OCI-LY7 (cell line): ENCODE results near the gene IGSF11. TPM values are rescaled to one million over a fixed set of nuclear protein-coding genes. Genes with fewer than 3 reads are reported as not detected.
"Not testable (repeated sequence)": the region's sequence is repeated elsewhere in the genome, so short reads cannot be mapped to it uniquely, and the experiment has no call there.

Experiments used
- BruUV-seq: library from RNA; stranded (reverse); fragments of 400-500 nt; replicated peaks from 2 replicates; lab custom pipeline; 2021; lab: Mats Ljungman, UMichigan
- CTCF ChIA-PET: fragments of 300-600 bp; sonication (Branson Sonifier 250); formaldehyde crosslinking; loops from one replicate; lab custom pipeline; 2022; ENCODE audit warnings: antibody characterized with exemption; ENCODE audit not compliant: unreplicated experiment; lab: Charles Lee
- POLR2A ChIA-PET: fragments of 300-600 bp; sonication (Branson Sonifier 250); formaldehyde crosslinking; loops from one replicate; lab custom pipeline; 2022; ENCODE audit warnings: antibody characterized with exemption; lab: Charles Lee
- DNase-seq: peaks from one replicate; pipeline ENCODE4 v3.0.0-alpha.2; 2015; ENCODE audit warnings: low spot score
- H2AFZ ChIP-seq: fragments of 200-600 bp; sonication (generic), shearing (Covaris generic); 2 replicates; pipeline ENCODE4 v1.6.1; 2014; ENCODE audit warnings: mild to moderate bottlenecking, antibody characterized with exemption, low read length, moderate library complexity
- H3K27ac ChIP-seq: fragments of 200-600 bp; sonication (generic); 2 replicates; pipeline ENCODE4 v1.5.1; 2014; ENCODE audit warnings: mixed run types, low read depth, mild to moderate bottlenecking, moderate library complexity, low read length, inconsistent platforms; ENCODE audit not compliant: poor library complexity, severe bottlenecking
- H3K36me3 ChIP-seq: fragments of 200-600 bp; sonication (generic); 2 replicates; pipeline ENCODE4 v1.6.1; 2014; ENCODE audit warnings: mild to moderate bottlenecking, antibody characterized with exemption, low read length, moderate library complexity, mixed read lengths; ENCODE audit not compliant: insufficient read depth
- H3K4me1 ChIP-seq: fragments of 200-600 bp; sonication (generic); 2 replicates; pipeline ENCODE4 v1.5.1; 2014; ENCODE audit warnings: mild to moderate bottlenecking, low read length; ENCODE audit not compliant: insufficient read depth, poor library complexity, severe bottlenecking
- H3K4me2 ChIP-seq: fragments of 200-600 bp; sonication (generic); 2 replicates; pipeline ENCODE4 v1.6.1; 2014; ENCODE audit warnings: mild to moderate bottlenecking, low read length
- H3K4me3 ChIP-seq: fragments of 200-600 bp; sonication (generic); 2 replicates; pipeline ENCODE4 v1.5.1; 2014; ENCODE audit warnings: mild to moderate bottlenecking, low read depth, low read length; ENCODE audit not compliant: poor library complexity, severe bottlenecking
- H3K79me2 ChIP-seq: fragments of 200-600 bp; sonication (generic); 2 replicates; pipeline ENCODE4 v1.6.1; 2016; ENCODE audit warnings: low read depth, mild to moderate bottlenecking, low read length, moderate library complexity, mixed read lengths; ENCODE audit not compliant: insufficient read depth
- H3K9me2 ChIP-seq: fragments of 200-600 bp; sonication (generic); 2 replicates; pipeline ENCODE4 v1.6.1; 2016; ENCODE audit warnings: mild to moderate bottlenecking, low read length, mixed read lengths; ENCODE audit not compliant: insufficient read depth
- H3K9me3 ChIP-seq: fragments of 200-600 bp; sonication (generic); 2 replicates; pipeline ENCODE4 v1.6.1; 2014; ENCODE audit warnings: mild to moderate bottlenecking, mixed run types, low read length, mixed read lengths
- H4K20me1 ChIP-seq: fragments of 200-600 bp; sonication (generic); 2 replicates; pipeline ENCODE4 v1.6.1; 2014; ENCODE audit warnings: mild to moderate bottlenecking, antibody characterized with exemption, low read length, moderate library complexity, mixed read lengths; ENCODE audit not compliant: insufficient read depth
- EZH2phosphoT487 ChIP-seq: fragments of 200-600 bp; sonication (generic); IDR thresholded peaks from 2 replicates; pipeline ENCODE4 v1.6.1; 2018; ENCODE audit warnings: low read depth, borderline replicate concordance, mild to moderate bottlenecking, mixed run types, antibody characterized with exemption, low read length, moderate library complexity, mixed read lengths
- intact Hi-C: fragments of 100-400 bp; cut with micrococcal nuclease; formaldehyde crosslinking; loops from one replicate; pipeline ENCODE4 v1.10.0; 2022; ENCODE audit not compliant: unreplicated experiment
- total RNA-seq, 2 experiments: library from RNA; depleted of rRNA in 1 of 2; stranded (reverse); fragments of >200 nt in 1 of 2; shearing (Covaris generic) in 1 of 2; gene quantifications; 2 replicates each; pipeline ENCODE4 v1.2.3, GENCODE V29; 2014 to 2022
- TF ChIP-seq, protein P1 (sequence below): fragments of 200-600 bp; sonication (generic); conservative IDR thresholded peaks from 2 replicates; pipeline ENCODE4 v1.5.1; 2014; ENCODE audit warnings: mild to moderate bottlenecking, antibody characterized with exemption, low read length, moderate library complexity, mixed read lengths

IGSF11 gene
- total RNA-seq, 2 experiments from 2014 or later, result not detected

DNA sequence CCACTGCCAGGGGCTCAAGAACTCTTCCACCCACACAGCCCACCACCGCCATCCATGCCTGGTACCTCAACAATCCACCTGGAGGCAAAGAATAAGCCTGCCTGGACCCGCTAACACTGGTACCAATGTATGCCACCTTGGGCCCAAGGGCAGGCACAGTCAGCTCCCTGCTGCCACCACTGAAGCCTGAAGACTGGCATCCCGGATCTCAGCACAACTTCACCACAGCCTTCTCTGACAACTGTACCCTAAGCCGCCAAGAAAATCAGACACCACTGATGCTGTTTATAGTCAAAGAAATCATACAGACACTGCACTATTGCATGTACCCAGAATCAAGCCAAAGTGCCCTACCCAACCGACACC lies 56.3 kb downstream of the IGSF11 start:
- TF ChIP-seq EZH2phosphoT487, result no peak
- TF ChIP-seq, protein P1, sequence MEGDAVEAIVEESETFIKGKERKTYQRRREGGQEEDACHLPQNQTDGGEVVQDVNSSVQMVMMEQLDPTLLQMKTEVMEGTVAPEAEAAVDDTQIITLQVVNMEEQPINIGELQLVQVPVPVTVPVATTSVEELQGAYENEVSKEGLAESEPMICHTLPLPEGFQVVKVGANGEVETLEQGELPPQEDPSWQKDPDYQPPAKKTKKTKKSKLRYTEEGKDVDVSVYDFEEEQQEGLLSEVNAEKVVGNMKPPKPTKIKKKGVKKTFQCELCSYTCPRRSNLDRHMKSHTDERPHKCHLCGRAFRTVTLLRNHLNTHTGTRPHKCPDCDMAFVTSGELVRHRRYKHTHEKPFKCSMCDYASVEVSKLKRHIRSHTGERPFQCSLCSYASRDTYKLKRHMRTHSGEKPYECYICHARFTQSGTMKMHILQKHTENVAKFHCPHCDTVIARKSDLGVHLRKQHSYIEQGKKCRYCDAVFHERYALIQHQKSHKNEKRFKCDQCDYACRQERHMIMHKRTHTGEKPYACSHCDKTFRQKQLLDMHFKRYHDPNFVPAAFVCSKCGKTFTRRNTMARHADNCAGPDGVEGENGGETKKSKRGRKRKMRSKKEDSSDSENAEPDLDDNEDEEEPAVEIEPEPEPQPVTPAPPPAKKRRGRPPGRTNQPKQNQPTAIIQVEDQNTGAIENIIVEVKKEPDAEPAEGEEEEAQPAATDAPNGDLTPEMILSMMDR, result no peak
- H2AFZ ChIP-seq, result no peak overlapping the region
- H4K20me1 ChIP-seq, result no peaks in the 10 kb centered on the region
- no peaks in the 10 kb centered on the region for H3K9me3 ChIP-seq
- no peaks in the 10 kb centered on the region for H3K36me3 ChIP-seq
- no peaks in the 10 kb centered on the region for H3K9me2 ChIP-seq
- CTCF ChIA-PET, result no interaction called here
- intact Hi-C loops, result no loop called here
- no peak overlapping the region for H3K4me2 ChIP-seq
- no peak overlapping the region for H3K4me3 ChIP-seq
- no peak for DNase-seq
- no peaks in the 10 kb centered on the region for H3K4me1 ChIP-seq
- POLR2A ChIA-PET, result no interaction called here
- H3K27ac ChIP-seq, result no peak overlapping the region
- BruUV-seq, result no TSS peak
- H3K79me2 ChIP-seq, result no peaks in the 10 kb centered on the region

DNA sequence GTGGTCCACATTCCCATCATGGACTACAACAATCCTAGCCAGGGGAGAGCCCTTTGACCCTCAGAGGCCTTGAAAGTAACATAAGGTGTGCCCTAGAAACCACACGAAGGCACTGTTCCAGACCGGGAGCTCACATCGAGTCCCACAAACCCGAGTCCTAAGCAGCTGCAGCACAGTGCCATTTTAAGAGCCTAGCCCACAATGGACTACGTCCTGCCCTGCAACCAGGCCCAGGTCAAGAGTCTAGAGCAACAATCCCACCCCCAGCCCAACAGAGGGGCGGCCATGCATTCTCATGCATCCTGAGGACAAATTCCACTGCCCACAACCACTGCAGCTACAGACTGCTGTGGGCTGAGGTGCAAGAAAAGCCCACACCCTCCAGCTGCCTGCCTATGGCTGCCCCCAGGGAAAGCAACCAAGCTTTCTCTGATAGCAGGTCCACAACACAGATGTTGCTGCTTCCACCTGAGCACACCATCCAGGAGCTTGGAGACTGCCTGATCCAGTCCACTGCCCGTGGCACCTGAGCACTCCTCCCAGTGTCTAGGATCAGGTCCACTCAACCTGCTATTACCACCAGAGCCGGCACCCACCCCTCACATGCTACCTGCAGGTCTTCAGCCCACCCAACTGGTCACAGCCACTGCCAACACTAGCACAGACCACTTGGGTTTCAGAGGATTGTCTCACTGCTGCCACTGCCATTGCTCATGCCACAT lies 56.8 kb downstream of the IGSF11 start:
- Histone ChIP-seq H3K4me3 (no peak overlapping the region), H4K20me1 (no peaks in the 10 kb centered on the region), H3K79me2 (no peaks in the 10 kb centered on the region), H3K9me3 (no peaks in the 10 kb centered on the region), H2AFZ (no peak overlapping the region), H3K4me2 (no peak overlapping the region), H3K9me2 (no peaks in the 10 kb centered on the region), H3K27ac (no peak overlapping the region), H3K36me3 (no peaks in the 10 kb centered on the region), H3K4me1 (no peaks in the 10 kb centered on the region)
- no peak for DNase-seq
- TF ChIP-seq, protein P1, result no peak
- no peak for TF ChIP-seq EZH2phosphoT487
- intact Hi-C loops, result no loop called here
- CTCF ChIA-PET, result no interaction called here
- no TSS peak for BruUV-seq
- POLR2A ChIA-PET, result no interaction called here

DNA sequence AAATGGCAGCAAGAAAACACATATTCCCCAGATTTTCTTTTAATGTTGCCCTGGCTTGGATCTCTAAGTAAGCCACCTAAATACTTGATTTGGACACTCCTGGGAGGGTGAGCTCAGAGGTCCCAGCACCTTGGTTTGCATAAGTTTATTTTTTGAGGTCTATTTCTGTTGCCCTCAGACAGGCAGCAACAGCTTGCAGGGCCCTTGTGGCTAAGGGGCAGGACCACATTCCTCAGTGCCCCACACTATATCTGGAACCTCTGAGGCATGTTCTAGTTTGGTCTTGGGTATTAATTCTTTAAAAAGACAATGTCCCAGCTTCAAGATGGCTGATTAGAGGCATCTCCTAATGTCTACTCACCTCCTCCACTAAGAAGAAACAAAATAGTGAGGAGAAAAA lies 57.5 kb downstream of the IGSF11 start:
- BruUV-seq, result no TSS peak
- no peak overlapping the region for H3K4me3 ChIP-seq
- H3K36me3 ChIP-seq, result no peaks in the 10 kb centered on the region
- ChIA-PET CTCF (no interaction called here), POLR2A (no interaction called here)
- no peaks in the 10 kb centered on the region for H4K20me1 ChIP-seq
- H2AFZ ChIP-seq, result no peak overlapping the region
- H3K79me2 ChIP-seq, result no peaks in the 10 kb centered on the region
- H3K4me2 ChIP-seq, result no peak overlapping the region
- no peak overlapping the region for H3K27ac ChIP-seq
- TF ChIP-seq, protein P1, result no peak
- no peak for TF ChIP-seq EZH2phosphoT487
- no peak for DNase-seq
- H3K9me2 ChIP-seq, result no peaks in the 10 kb centered on the region
- intact Hi-C loops, result no loop called here
- no peaks in the 10 kb centered on the region for H3K4me1 ChIP-seq
- no peaks in the 10 kb centered on the region for H3K9me3 ChIP-seq

DNA sequence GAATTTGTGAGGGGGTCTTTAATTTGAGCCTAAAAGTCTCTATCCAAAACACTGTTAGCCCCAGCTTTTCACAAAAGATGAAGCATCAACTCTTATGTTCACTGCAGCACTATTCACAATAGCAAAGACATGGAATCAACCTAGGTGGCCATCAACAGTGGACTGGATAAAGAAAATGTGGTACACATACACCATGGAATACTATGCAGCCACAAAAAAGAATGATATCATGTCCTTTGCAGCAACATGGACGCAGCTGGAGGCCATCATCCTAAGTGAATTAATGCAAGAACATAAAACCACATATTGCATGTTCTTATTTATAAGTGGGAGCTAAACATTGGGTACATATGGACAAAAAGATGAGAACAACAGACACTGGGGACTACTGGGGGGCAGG lies 59.2 kb downstream of the IGSF11 start:
- H3K27ac ChIP-seq, H4K20me1 ChIP-seq, H3K4me3 ChIP-seq, H3K79me2 ChIP-seq, H3K4me1 ChIP-seq, H3K9me3 ChIP-seq, CTCF ChIA-PET, BruUV-seq, intact Hi-C loops, H3K9me2 ChIP-seq, H3K4me2 ChIP-seq, H2AFZ ChIP-seq, DNase-seq, H3K36me3 ChIP-seq: not testable (repeated sequence)
- POLR2A ChIA-PET, result interaction anchor here (0.5 kb wide), 1 partner anchor 1827 kb away, joined by 3 read pairs; no protein-coding TSS in a partner anchor
